Hepatocyte (in vitro differentiated cells): ENCODE data around the gene LRRC8A. TPM values are rescaled to one million over a fixed set of nuclear protein-coding genes. Genes with fewer than 3 reads are reported as not detected.
A peak's percentile ranks its signal among the peaks of the same experiment; 100 is the strongest.
"Not testable (repeated sequence)": the region's sequence is repeated elsewhere in the genome, so short reads cannot be mapped to it uniquely, and the experiment has no call there.

Experiments used
- DNase-seq: peaks from one replicate; pipeline ENCODE4 v3.0.0-alpha.2; 2016; ENCODE audit warnings: low spot score
- H2AFZ ChIP-seq: fragments of 200-600 bp; sonication (generic); 2 replicates; pipeline ENCODE4 v1.6.0; 2016; ENCODE audit warnings: antibody characterized with exemption, mild to moderate bottlenecking
- H3K27ac ChIP-seq: fragments of 200-600 bp; sonication (generic); 2 replicates; pipeline ENCODE4 v1.5.1; 2016; ENCODE audit warnings: mild to moderate bottlenecking
- H3K27me3 ChIP-seq: fragments of 200-600 bp; sonication (generic); 2 replicates; pipeline ENCODE4 v1.6.1; 2016
- H3K36me3 ChIP-seq: fragments of 200-600 bp; sonication (generic); replicated peaks from 2 replicates; pipeline ENCODE4 v1.5.1; 2016; ENCODE audit warnings: low read depth; ENCODE audit not compliant: insufficient read depth
- H3K4me1 ChIP-seq: fragments of 200-600 bp; sonication (generic); 2 replicates; pipeline ENCODE4 v1.5.1; 2016; ENCODE audit warnings: mild to moderate bottlenecking, moderate library complexity; ENCODE audit not compliant: insufficient read depth
- H3K4me2 ChIP-seq: fragments of 200-600 bp; sonication (generic); 2 replicates; pipeline ENCODE4 v1.6.0; 2016
- H3K4me3 ChIP-seq: fragments of 200-600 bp; sonication (generic); 2 replicates; pipeline ENCODE4 v1.5.1; 2016; ENCODE audit warnings: mild to moderate bottlenecking
- H3K79me2 ChIP-seq: fragments of 200-600 bp; sonication (generic); 2 replicates; pipeline ENCODE4 v1.6.0; 2017; ENCODE audit warnings: mild to moderate bottlenecking
- H3K9me2 ChIP-seq: fragments of 200-600 bp; sonication (generic); replicated peaks from 2 replicates; pipeline ENCODE4 v1.6.0; 2017; ENCODE audit warnings: mild to moderate bottlenecking; ENCODE audit not compliant: insufficient read depth
- H3K9me3 ChIP-seq: fragments of 200-600 bp; sonication (generic); 2 replicates; pipeline ENCODE4 v1.5.1; 2016; ENCODE audit warnings: low read depth, mild to moderate bottlenecking
- H4K20me1 ChIP-seq: fragments of 200-600 bp; sonication (generic); 2 replicates; pipeline ENCODE4 v1.6.0; 2016; ENCODE audit warnings: mild to moderate bottlenecking; ENCODE audit not compliant: insufficient read depth, poor library complexity, severe bottlenecking
- EZH2 ChIP-seq: fragments of 200-600 bp; sonication (generic); IDR thresholded peaks from 2 replicates; pipeline ENCODE4 v1.6.1; 2016; ENCODE audit warnings: antibody characterized with exemption, mild to moderate bottlenecking, borderline replicate concordance
- EZH2phosphoT487 ChIP-seq: fragments of 200-600 bp; sonication (generic); IDR thresholded peaks from one replicate; pipeline ENCODE4 v1.6.1; 2018; ENCODE audit warnings: antibody characterized with exemption, mild to moderate bottlenecking, low read depth, moderate library complexity; ENCODE audit not compliant: unreplicated experiment, severe bottlenecking
- WGBS: methylation state at CpG from one replicate; pipeline ENCODE4 v1.1.6; 2016; ENCODE audit warnings: low lambda C conversion rate; ENCODE audit errors: missing lambda C conversion rate; 5-methylcytosine and 5-hydroxymethylcytosine counted together
- polyA plus RNA-seq: library from polyadenylated mRNA; unstranded; fragments of >200 nt; fragmentation: Nextera tagmentation; extraction: Ambion mirVana; gene quantifications from 2 replicates; pipeline ENCODE4 v1.2.1, GENCODE V29; 2016
- total RNA-seq: library from RNA; depleted of rRNA; stranded (reverse); fragments of >200 nt; gene quantifications from 2 replicates; pipeline ENCODE4 v1.2.3, GENCODE V29; 2014
- TF ChIP-seq, protein P1 (sequence below): fragments of 200-600 bp; sonication (generic); IDR thresholded peaks from 2 replicates; pipeline ENCODE4 v1.5.1; 2016; ENCODE audit warnings: antibody characterized with exemption, mild to moderate bottlenecking; ENCODE audit not compliant: poor library complexity

The LRRC8A gene
- total and polyA plus RNA-seq, 2 experiments from 2014 or later = 30.7 to 55.6 TPM

DNA sequence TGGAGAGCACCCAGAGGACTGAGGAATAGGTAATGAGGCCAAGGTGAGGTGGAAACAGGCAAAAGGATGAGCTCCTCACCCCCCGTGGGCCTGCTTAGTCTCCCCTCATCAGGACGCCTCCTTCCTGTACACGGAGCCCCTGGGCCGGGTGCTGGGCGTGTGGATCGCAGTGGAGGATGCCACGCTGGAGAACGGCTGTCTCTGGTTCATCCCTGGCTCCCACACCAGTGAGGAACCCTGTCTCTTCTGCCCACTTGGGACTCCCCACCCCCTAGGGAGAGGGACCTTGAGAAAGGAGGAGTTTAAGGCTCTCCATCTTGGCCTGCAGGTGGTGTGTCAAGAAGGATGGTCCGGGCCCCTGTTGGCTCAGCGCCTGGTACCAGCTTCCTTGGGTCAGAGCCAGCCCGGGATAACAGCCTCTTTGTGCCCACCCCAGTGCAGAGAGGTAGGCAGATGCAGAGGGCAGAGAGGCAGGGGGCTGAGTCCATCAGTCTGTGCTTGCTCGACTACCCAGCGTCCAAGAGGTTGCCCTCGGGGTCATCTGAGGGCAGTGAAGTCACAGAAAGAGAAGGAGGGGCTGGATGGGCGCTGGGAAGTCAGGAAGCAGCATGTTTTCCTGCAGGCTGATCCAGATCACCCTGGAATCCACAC lies 58.5 kb downstream of the LRRC8A start:
- Histone ChIP-seq H3K27ac (no peak overlapping the region), H3K9me2 (no peaks in the 10 kb centered on the region)
- 80% methylated on average over 15 of the region's 15 CpGs for WGBS

DNA sequence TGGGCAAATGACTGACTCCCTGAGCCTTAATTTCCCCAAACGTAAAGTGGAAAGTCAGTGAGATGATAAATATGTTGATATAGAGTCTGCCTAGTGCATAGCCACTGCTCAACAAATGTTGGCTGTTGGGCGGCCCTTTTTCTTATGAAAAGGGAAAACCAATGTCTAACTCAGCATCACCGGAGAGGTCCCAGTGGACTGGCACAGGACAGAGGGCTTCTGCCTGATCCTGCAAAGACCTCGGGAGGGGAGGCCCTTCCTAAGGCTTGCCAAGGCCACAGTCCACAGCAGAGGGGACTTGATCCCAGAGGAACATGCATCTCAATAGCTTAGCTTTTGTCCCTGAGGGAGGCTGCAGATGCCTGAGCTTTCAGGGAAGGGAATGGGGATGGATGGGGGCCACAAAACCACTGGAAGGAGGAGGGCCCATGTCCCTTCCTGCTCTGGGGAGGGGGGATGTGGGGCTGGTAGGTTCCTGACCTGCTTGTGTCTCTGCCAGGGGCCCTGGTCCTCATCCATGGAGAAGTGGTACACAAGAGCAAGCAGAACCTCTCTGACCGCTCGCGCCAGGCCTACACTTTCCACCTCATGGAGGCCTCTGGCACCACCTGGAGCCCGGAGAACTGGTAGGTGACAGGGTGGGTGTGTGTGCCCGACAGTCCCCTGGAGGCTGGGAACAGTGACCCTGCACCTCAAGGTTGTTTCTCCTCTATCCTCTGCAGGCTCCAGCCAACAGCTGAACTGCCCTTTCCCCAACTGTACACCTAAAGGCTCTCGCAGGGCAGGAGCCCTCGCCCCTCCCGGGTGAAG lies 59.2 kb downstream of the LRRC8A start:
- no peak overlapping the region for H3K4me3 ChIP-seq
- H3K79me2 ChIP-seq = peaks cover 13% of the 10 kb centered on the region
- peaks cover 9% of the 10 kb centered on the region for H3K4me1 ChIP-seq
- H3K27me3 ChIP-seq = no peaks in the 10 kb centered on the region
- H2AFZ ChIP-seq = no peak overlapping the region
- TF ChIP-seq EZH2phosphoT487 (no peak), EZH2 (no peak)
- TF ChIP-seq, protein P1, sequence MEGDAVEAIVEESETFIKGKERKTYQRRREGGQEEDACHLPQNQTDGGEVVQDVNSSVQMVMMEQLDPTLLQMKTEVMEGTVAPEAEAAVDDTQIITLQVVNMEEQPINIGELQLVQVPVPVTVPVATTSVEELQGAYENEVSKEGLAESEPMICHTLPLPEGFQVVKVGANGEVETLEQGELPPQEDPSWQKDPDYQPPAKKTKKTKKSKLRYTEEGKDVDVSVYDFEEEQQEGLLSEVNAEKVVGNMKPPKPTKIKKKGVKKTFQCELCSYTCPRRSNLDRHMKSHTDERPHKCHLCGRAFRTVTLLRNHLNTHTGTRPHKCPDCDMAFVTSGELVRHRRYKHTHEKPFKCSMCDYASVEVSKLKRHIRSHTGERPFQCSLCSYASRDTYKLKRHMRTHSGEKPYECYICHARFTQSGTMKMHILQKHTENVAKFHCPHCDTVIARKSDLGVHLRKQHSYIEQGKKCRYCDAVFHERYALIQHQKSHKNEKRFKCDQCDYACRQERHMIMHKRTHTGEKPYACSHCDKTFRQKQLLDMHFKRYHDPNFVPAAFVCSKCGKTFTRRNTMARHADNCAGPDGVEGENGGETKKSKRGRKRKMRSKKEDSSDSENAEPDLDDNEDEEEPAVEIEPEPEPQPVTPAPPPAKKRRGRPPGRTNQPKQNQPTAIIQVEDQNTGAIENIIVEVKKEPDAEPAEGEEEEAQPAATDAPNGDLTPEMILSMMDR = no peak
- no peaks in the 10 kb centered on the region for H4K20me1 ChIP-seq
- H3K9me2 ChIP-seq = no peaks in the 10 kb centered on the region
- H3K36me3 ChIP-seq = no peaks in the 10 kb centered on the region
- no peak for DNase-seq
- 91% methylated on average over 12 of the region's 12 CpGs for WGBS
- H3K27ac ChIP-seq = no peak overlapping the region
- H3K4me2 ChIP-seq = no peak overlapping the region
- H3K9me3 ChIP-seq = no peaks in the 10 kb centered on the region

More for the DNA sequence above, 58.5 kb downstream of the LRRC8A start:
- Histone ChIP-seq H3K4me2 (no peak overlapping the region), H3K4me1 (peaks cover 8% of the 10 kb centered on the region), H3K27me3 (no peaks in the 10 kb centered on the region), H3K4me3 (no peak overlapping the region), H3K79me2 (peaks cover 6% of the 10 kb centered on the region), H3K36me3 (no peaks in the 10 kb centered on the region), H3K9me3 (no peaks in the 10 kb centered on the region), H2AFZ (no peak overlapping the region), H4K20me1 (no peaks in the 10 kb centered on the region)
- DNase-seq = no peak
- TF ChIP-seq EZH2phosphoT487 (no peak), EZH2 (no peak)
- TF ChIP-seq, protein P1 = no peak

DNA sequence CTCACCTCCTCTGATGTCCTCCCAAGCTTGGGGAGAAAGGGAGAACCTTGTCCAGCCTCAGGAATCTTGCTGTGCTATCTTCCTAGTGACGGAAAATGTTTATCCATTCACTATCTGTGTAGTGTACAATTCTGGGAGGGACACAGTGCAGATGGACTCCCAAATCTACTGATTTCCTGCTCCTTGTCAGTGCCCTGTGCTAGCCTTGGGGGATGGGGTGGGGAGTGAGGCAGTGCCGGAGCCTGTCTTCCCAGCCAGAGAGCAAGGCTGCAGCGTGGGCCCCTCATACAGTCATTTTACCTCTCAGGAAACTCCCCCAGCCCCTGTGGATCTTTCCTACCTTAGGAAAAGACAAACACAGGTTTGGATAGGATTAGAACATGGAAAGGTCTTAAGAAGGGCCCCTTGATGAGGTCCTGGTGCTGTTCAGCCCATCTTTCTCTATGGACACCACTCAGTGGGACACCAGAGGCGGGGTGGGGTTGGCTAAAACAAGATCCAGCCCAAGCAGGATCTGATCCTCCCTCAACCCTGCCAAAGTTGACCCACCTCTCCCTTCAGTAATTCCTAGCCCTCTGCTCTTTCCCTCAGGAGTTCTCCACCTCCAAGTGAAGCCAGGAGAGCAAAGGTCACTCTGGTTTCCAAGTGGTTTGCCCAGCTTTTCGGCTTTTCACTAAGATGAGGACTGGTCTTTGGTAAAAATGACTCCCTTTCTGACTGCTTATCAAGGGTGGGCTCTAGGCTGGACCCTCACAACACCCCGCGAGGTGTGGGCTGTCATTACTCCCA lies 62.1 kb downstream of the LRRC8A start:
- no peak overlapping the region for H3K4me2 ChIP-seq
- no peaks in the 10 kb centered on the region for H3K9me2 ChIP-seq
- peak overlapping the region; percentile 34 for H3K27ac ChIP-seq
- no peaks in the 10 kb centered on the region for H4K20me1 ChIP-seq
- TF ChIP-seq EZH2phosphoT487 (no peak), EZH2 (no peak)
- TF ChIP-seq, protein P1 = no peak
- no peak overlapping the region for H3K4me3 ChIP-seq
- DNase-seq = no peak
- WGBS = 80% methylated on average over 7 of the region's 7 CpGs
- peaks cover 20% of the 10 kb centered on the region for H3K4me1 ChIP-seq
- no peak overlapping the region for H2AFZ ChIP-seq
- H3K27me3 ChIP-seq = no peaks in the 10 kb centered on the region
- H3K9me3 ChIP-seq = no peaks in the 10 kb centered on the region
- H3K36me3 ChIP-seq = no peaks in the 10 kb centered on the region
- peaks cover 26% of the 10 kb centered on the region for H3K79me2 ChIP-seq

DNA sequence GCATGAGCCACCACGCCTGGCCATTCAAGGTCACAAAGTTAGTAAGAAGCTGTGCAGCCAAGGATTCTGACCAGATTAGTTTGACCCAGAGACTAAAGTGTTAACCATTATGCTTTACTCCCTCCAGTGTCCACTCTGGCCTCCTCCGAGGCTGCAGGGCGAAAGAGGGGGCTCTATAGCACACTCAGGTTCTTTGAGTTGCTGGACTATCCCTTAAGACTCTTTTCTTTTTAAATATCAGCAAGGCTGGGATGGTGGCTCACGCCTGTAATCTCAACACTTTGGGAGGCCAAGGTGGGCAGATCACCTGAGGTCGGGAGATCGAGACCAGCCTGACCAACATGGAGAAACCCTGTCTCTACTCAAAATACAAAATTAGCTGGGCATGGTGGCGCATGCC lies 63.0 kb downstream of the LRRC8A start:
- peaks cover 36% of the 10 kb centered on the region for H3K79me2 ChIP-seq
- not testable (repeated sequence) for DNase-seq, H2AFZ ChIP-seq, H4K20me1 ChIP-seq, H3K36me3 ChIP-seq, H3K4me2 ChIP-seq, H3K9me3 ChIP-seq, H3K27ac ChIP-seq, H3K4me3 ChIP-seq, H3K27me3 ChIP-seq, H3K9me2 ChIP-seq
- WGBS = 94% methylated on average over 7 of the region's 7 CpGs
- peaks cover 22% of the 10 kb centered on the region for H3K4me1 ChIP-seq
